HepG2 (cell line): Measurements from ENCODE around the gene ZBTB37. TPM values are rescaled to one million over a fixed set of nuclear protein-coding genes. Genes with fewer than 3 reads are reported as not detected.
A peak's percentile ranks its signal among the peaks of the same experiment; 100 is the strongest.

ENCODE experiments used
- AFF4 ChIP-seq: sonication (generic); formaldehyde crosslinking; IDR thresholded peaks from 2 replicates; pipeline ENCODE4 v1.4.0; 2020; ENCODE audit warnings: missing genetic modification reagents
- HOXA3 ChIP-seq: sonication (generic); formaldehyde crosslinking; IDR thresholded peaks from 2 replicates; pipeline ENCODE4 v1.5.0; 2020; ENCODE audit warnings: missing genetic modification reagents
- PHF21A ChIP-seq: sonication (generic); formaldehyde crosslinking; IDR thresholded peaks from 2 replicates; pipeline ENCODE4 v1.5.0; 2020; ENCODE audit warnings: mild to moderate bottlenecking, missing genetic modification reagents
- POGZ ChIP-seq: sonication (generic); formaldehyde crosslinking; IDR thresholded peaks from 2 replicates; pipeline ENCODE4 v1.4.0; 2020; ENCODE audit warnings: mild to moderate bottlenecking, missing genetic modification reagents
- TFAP4 ChIP-seq: sonication (generic); IDR thresholded peaks from 2 replicates; pipeline ENCODE4 v1.6.1; 2016; ENCODE audit warnings: low read depth, borderline replicate concordance
- TFE3 ChIP-seq: IDR thresholded peaks from 2 replicates; pipeline ENCODE4 v1.6.1; 2016
- ZNF513 ChIP-seq: sonication (generic); formaldehyde crosslinking; conservative IDR thresholded peaks from 2 replicates; pipeline ENCODE4 v1.5.0; 2020; ENCODE audit warnings: missing genetic modification reagents
- ZNF619 ChIP-seq: sonication (generic); formaldehyde crosslinking; IDR thresholded peaks from 2 replicates; pipeline ENCODE4 v1.4.0; 2020; ENCODE audit warnings: mild to moderate bottlenecking, missing genetic modification reagents
- polyA plus RNA-seq, 8 experiments: library from polyadenylated mRNA; depleted of rRNA in 3 of 8; stranded (reverse) in 7 of 8; unstranded in 1 of 8; fragments of >200 nt; fragmentation: Illumina TruSeq in 4 of 8; extraction: Trizol in 4 of 8; gene quantifications; 2 replicates each; pipeline versions ENCODE4 v1.2.1 to v1.2.3, GENCODE V29; 2011 to 2016; ENCODE audit warnings: low read depth in 4 of 8, missing spikeins in 1 of 8, mixed read lengths in 1 of 8; ENCODE audit not compliant: insufficient read depth in 1 of 8
- total RNA-seq, 5 experiments: library from RNA; depleted of rRNA; stranded (reverse); fragments of >200 nt; fragmentation: Illumina TruSeq; extraction: Trizol; gene quantifications; 2 replicates each; pipeline ENCODE4 v1.2.3, GENCODE V29; 2016; ENCODE audit warnings: low read depth in 1 of 5
- TF ChIP-seq, protein P1 (sequence below): sonication (generic); formaldehyde crosslinking; IDR thresholded peaks from 2 replicates; pipeline ENCODE4 v1.4.0; 2020; ENCODE audit warnings: missing genetic modification reagents
- TF ChIP-seq, protein P2 (sequence below): sonication (generic); formaldehyde crosslinking; IDR thresholded peaks from 2 replicates; pipeline ENCODE4 v1.4.0; 2020; ENCODE audit warnings: missing genetic modification reagents
- TF ChIP-seq, protein P3 (sequence below), 2 experiments: sonication (generic) in 1 of 2; formaldehyde crosslinking in 1 of 2; IDR thresholded peaks; 2 replicates each; pipeline versions ENCODE4 v1.4.0 to v1.6.1; 2018 to 2020; ENCODE audit warnings: missing genetic modification reagents in 2 of 2, borderline replicate concordance in 1 of 2, low read depth in 1 of 2, mild to moderate bottlenecking in 1 of 2, missing biosample characterization in 1 of 2
- TF ChIP-seq, protein P4 (sequence below): sonication (generic); formaldehyde crosslinking; conservative IDR thresholded peaks from 2 replicates; pipeline ENCODE4 v1.8.0; 2022; ENCODE audit warnings: missing genetic modification reagents

Gene ZBTB37
- total and polyA plus RNA-seq, 2 of the 13 experiments (the other 11 are each of a cell fraction or from before 2014, with no cell fraction given): 2.6 to 7.7 TPM

- TF ChIP-seq, protein P1, sequence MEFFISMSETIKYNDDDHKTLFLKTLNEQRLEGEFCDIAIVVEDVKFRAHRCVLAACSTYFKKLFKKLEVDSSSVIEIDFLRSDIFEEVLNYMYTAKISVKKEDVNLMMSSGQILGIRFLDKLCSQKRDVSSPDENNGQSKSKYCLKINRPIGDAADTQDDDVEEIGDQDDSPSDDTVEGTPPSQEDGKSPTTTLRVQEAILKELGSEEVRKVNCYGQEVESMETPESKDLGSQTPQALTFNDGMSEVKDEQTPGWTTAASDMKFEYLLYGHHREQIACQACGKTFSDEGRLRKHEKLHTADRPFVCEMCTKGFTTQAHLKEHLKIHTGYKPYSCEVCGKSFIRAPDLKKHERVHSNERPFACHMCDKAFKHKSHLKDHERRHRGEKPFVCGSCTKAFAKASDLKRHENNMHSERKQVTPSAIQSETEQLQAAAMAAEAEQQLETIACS (CRISPR knock-in tag): peak; percentile 14; the same call in 1 of the 2 replicates
- TF ChIP-seq, protein P2, sequence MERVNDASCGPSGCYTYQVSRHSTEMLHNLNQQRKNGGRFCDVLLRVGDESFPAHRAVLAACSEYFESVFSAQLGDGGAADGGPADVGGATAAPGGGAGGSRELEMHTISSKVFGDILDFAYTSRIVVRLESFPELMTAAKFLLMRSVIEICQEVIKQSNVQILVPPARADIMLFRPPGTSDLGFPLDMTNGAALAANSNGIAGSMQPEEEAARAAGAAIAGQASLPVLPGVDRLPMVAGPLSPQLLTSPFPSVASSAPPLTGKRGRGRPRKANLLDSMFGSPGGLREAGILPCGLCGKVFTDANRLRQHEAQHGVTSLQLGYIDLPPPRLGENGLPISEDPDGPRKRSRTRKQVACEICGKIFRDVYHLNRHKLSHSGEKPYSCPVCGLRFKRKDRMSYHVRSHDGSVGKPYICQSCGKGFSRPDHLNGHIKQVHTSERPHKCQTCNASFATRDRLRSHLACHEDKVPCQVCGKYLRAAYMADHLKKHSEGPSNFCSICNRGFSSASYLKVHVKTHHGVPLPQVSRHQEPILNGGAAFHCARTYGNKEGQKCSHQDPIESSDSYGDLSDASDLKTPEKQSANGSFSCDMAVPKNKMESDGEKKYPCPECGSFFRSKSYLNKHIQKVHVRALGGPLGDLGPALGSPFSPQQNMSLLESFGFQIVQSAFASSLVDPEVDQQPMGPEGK (CRISPR knock-in tag): no peak
- TF ChIP-seq POGZ (CRISPR knock-in tag) (peak; percentile 52), TFE3 (peak; percentile 84), AFF4 (CRISPR knock-in tag) (peak; percentile 86; the same call in 1 of the 2 replicates), TFAP4 (no peak), ZNF619 (CRISPR knock-in tag) (no peak; the same call in none of the 2 replicates), PHF21A (CRISPR knock-in tag) (no peak), ZNF513 (CRISPR knock-in tag) (0 out of 2 replicates have a peak, but pooled peaks have one; percentile 20), HOXA3 (CRISPR knock-in tag) (peak; percentile 35)
- TF ChIP-seq, protein P3, sequence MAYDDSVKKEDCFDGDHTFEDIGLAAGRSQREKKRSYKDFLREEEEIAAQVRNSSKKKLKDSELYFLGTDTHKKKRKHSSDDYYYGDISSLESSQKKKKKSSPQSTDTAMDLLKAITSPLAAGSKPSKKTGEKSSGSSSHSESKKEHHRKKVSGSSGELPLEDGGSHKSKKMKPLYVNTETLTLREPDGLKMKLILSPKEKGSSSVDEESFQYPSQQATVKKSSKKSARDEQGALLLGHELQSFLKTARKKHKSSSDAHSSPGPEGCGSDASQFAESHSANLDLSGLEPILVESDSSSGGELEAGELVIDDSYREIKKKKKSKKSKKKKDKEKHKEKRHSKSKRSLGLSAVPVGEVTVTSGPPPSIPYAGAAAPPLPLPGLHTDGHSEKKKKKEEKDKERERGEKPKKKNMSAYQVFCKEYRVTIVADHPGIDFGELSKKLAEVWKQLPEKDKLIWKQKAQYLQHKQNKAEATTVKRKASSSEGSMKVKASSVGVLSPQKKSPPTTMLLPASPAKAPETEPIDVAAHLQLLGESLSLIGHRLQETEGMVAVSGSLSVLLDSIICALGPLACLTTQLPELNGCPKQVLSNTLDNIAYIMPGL (CRISPR knock-in tag; IDR thresholded peaks at IDR 0.05; ENCODE audit: borderline replicate concordance in 1 of 2, low read depth in 1 of 2): peak; percentile 11 to 59; a peak in 2 of 4 replicates
- TF ChIP-seq, protein P4, sequence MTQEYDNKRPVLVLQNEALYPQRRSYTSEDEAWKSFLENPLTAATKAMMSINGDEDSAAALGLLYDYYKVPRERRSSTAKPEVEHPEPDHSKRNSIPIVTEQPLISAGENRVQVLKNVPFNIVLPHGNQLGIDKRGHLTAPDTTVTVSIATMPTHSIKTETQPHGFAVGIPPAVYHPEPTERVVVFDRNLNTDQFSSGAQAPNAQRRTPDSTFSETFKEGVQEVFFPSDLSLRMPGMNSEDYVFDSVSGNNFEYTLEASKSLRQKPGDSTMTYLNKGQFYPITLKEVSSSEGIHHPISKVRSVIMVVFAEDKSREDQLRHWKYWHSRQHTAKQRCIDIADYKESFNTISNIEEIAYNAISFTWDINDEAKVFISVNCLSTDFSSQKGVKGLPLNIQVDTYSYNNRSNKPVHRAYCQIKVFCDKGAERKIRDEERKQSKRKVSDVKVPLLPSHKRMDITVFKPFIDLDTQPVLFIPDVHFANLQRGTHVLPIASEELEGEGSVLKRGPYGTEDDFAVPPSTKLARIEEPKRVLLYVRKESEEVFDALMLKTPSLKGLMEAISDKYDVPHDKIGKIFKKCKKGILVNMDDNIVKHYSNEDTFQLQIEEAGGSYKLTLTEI (CRISPR knock-in tag): no peak
Observed at GRCh38 chr1:173867753-173868265, 371 bp upstream of the ZBTB37 start, which contains the start of gene GAS5 (continued).
